MM.1S (cell line): ENCODE data around the gene TMEM215.

ENCODE experiments used
- EZH2 ChIP-seq: fragments of 300-600 bp; sonication (generic); optimal IDR thresholded peaks from 2 replicates; pipeline ENCODE3; 2017; ENCODE audit warnings: low read depth, mild to moderate bottlenecking, antibody characterized with exemption, low read length, mixed read lengths
- EZH2phosphoT487 ChIP-seq: fragments of 300-600 bp; sonication (generic); IDR thresholded peaks from 2 replicates; pipeline ENCODE4 v1.6.1; 2018; ENCODE audit warnings: antibody characterized with exemption, low read length
- TF ChIP-seq, protein P1 (sequence below): fragments of 300-600 bp; sonication (generic); IDR thresholded peaks from 2 replicates; pipeline ENCODE4 v1.5.1; 2016; ENCODE audit warnings: antibody characterized with exemption, low read length, mixed read lengths

DNA sequence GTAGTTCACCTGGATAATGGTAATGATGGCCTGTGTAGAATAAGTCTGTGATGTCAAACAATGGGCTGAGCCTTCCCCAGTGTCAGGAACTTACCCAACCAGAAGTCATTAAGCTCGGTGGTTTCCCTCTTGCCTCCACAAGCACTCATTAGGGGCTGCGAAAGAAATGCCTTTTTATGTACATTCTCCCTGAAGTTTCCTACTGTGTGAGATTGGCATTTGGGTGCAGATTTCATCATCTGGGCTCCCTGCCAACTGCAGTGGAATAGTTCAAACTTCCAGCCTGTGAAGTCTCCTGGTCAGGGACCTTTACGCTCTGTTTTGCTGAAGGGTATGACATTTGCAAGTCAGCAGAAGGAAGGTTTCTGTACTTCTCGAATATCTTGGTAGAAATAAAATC, 41.6 kb upstream of the TMEM215 start:
- TF ChIP-seq, protein P1, sequence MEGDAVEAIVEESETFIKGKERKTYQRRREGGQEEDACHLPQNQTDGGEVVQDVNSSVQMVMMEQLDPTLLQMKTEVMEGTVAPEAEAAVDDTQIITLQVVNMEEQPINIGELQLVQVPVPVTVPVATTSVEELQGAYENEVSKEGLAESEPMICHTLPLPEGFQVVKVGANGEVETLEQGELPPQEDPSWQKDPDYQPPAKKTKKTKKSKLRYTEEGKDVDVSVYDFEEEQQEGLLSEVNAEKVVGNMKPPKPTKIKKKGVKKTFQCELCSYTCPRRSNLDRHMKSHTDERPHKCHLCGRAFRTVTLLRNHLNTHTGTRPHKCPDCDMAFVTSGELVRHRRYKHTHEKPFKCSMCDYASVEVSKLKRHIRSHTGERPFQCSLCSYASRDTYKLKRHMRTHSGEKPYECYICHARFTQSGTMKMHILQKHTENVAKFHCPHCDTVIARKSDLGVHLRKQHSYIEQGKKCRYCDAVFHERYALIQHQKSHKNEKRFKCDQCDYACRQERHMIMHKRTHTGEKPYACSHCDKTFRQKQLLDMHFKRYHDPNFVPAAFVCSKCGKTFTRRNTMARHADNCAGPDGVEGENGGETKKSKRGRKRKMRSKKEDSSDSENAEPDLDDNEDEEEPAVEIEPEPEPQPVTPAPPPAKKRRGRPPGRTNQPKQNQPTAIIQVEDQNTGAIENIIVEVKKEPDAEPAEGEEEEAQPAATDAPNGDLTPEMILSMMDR, result no peak
- TF ChIP-seq EZH2 (no peak), EZH2phosphoT487 (no peak)
